HG03097 (cell line): Measurements from ENCODE around the gene RNPEPL1.
"Not testable (repeated sequence)": the region's sequence is repeated elsewhere in the genome, so short reads cannot be mapped to it uniquely, and the experiment has no call there.

ENCODE experiments used
- ATAC-seq: cut with Tn5 transposase; IDR thresholded peaks from one replicate; pipeline ENCODE4 v1.9.1; 2021; ENCODE audit not compliant: unreplicated experiment, low FRiP score

RNPEPL1 gene

GRCh38 chr2:240532031-240532775 is 36.1 kb upstream of the RNPEPL1 start:
- ATAC-seq, result no peak

- ATAC-seq, result no peak
Measured at GRCh38 chr2:240538031-240538780, 30.1 kb upstream of the RNPEPL1 start.

- ATAC-seq, result not testable (repeated sequence)
Measured at GRCh38 chr2:240539101-240539500, 29.2 kb upstream of the RNPEPL1 start.

GRCh38 chr2:240539906-240540305 is 28.4 kb upstream of the RNPEPL1 start:
- ATAC-seq, result no peak

GRCh38 chr2:240551288-240551687 is 17.0 kb upstream of the RNPEPL1 start:
- ATAC-seq, result no peak

- no peak for ATAC-seq
Measured at GRCh38 chr2:240551811-240552210, 16.5 kb upstream of the RNPEPL1 start.

GRCh38 chr2:240553956-240554480 is 14.3 kb upstream of the RNPEPL1 start:
- no peak for ATAC-seq

GRCh38 chr2:240554767-240555493 is 13.4 kb upstream of the RNPEPL1 start:
- ATAC-seq, result no peak

- no peak for ATAC-seq
Measured at GRCh38 chr2:240555541-240556250, 12.6 kb upstream of the RNPEPL1 start.

- ATAC-seq, result no peak
Measured at GRCh38 chr2:240556553-240557100, 11.7 kb upstream of the RNPEPL1 start.

GRCh38 chr2:240557101-240557751 is 11.1 kb upstream of the RNPEPL1 start:
- ATAC-seq, result no peak

- no peak for ATAC-seq
Measured at GRCh38 chr2:240557808-240558207, 10.5 kb upstream of the RNPEPL1 start, which contains the start of gene ANKMY1. ANKMY1 (minus strand) TSS chr2:240557988; CDS start chr2:240557335, 653 bp downstream.

- ATAC-seq, result no peak
Measured at GRCh38 chr2:240558236-240558761, 10.0 kb upstream of the RNPEPL1 start.

- no peak for ATAC-seq
Measured at GRCh38 chr2:240559286-240559685, 9.0 kb upstream of the RNPEPL1 start.

GRCh38 chr2:240560084-240560479 is 8.2 kb upstream of the RNPEPL1 start, which contains the start of gene DUSP28:
DUSP28 (plus strand) TSS chr2:240560357; CDS start chr2:240560685, 328 bp downstream.
- ATAC-seq, result peak; percentile 51

GRCh38 chr2:240560480-240561324 is 7.6 kb upstream of the RNPEPL1 start:
- peak; percentile 60 for ATAC-seq

GRCh38 chr2:240561325-240561971 is 6.8 kb upstream of the RNPEPL1 start:
- peak; percentile 3 for ATAC-seq

- ATAC-seq, result not testable (repeated sequence)
Measured at GRCh38 chr2:240563231-240563630, 5.1 kb upstream of the RNPEPL1 start.
